ENCODE results near the gene CXXC5. TPM values are rescaled to one million over a fixed set of nuclear protein-coding genes. Genes with fewer than 3 reads are reported as not detected.

Gene CXXC5
- total RNA-seq, 4 donors from 2014 or later = 52.3 to 81.8 (median 62.6) TPM

- intact Hi-C loops (cut with DNase I) = loop anchor here (5.0 to 10.0 kb wide), 2 partner anchors 52 to 76 kb away; no protein-coding TSS in a partner anchor
- no peaks in the 10 kb centered on the region for H3K27me3 ChIP-seq
- peaks cover 0 to 4% of the 10 kb centered on the region in 2 donors for H3K36me3 ChIP-seq
- DNase-seq = no peak
- no peaks in the 10 kb centered on the region for H3K9me3 ChIP-seq
- H3K27ac ChIP-seq = no peak overlapping the region
- H3K4me3 ChIP-seq (replicated peaks in 1 of 3) = no peak overlapping the region
- no peak for TF ChIP-seq CTCF (IDR thresholded peaks at IDR 0.05)
- no peak for TF ChIP-seq POLR2A (IDR thresholded peaks at IDR 0.05)
- H3K4me1 ChIP-seq = peaks cover 34 to 64% of the 10 kb centered on the region in 2 donors
- WGBS, 2 donors = 82 to 87% methylated on average over 8 of the region's 8 CpGs
These were observed 40.7 kb downstream of the CXXC5 start for GRCh38 chr5:139688751-139689372.

GRCh38 chr5:139689631-139690063 lies 41.5 kb downstream of the CXXC5 start:
- Histone ChIP-seq H3K4me1 (peaks cover 34 to 58% of the 10 kb centered on the region in 2 donors), H3K4me3 (replicated peaks in 1 of 3) (no peak overlapping the region)

GRCh38 chr5:139690064-139690802 lies 42.1 kb downstream of the CXXC5 start:
- no peaks in the 10 kb centered on the region for H3K27me3 ChIP-seq
- no peaks in the 10 kb centered on the region for H3K9me3 ChIP-seq
- H3K4me3 ChIP-seq (replicated peaks in 1 of 3) = no peak overlapping the region
- H3K36me3 ChIP-seq = no peaks in the 10 kb centered on the region
- TF ChIP-seq CTCF (IDR thresholded peaks at IDR 0.05) (peak in 4 of 6 experiments; percentile 40 to 56 (median 52)), POLR2A (IDR thresholded peaks at IDR 0.05) (no peak)
- DNase-seq = no peak
- H3K27ac ChIP-seq = peak overlapping the region in 2 of 3 donors; percentile 65 to 74
- intact Hi-C loops (cut with DNase I) = no loop called here
- WGBS, 2 donors = 35 to 36% methylated on average over 3 to 15 of the region's 16 CpGs
- H3K4me1 ChIP-seq = peaks cover 34 to 54% of the 10 kb centered on the region in 2 donors

More at GRCh38 chr5:139689631-139690063, 41.5 kb downstream of the CXXC5 start:
- Histone ChIP-seq H3K9me3 (no peaks in the 10 kb centered on the region), H3K27ac (peak overlapping the region in 2 of 3 donors; percentile 65 to 74), H3K27me3 (no peaks in the 10 kb centered on the region), H3K36me3 (no peaks in the 10 kb centered on the region)
- no peak for DNase-seq
- WGBS, 2 donors = 82 to 100% methylated on average over 2 to 16 of the region's 16 CpGs
- TF ChIP-seq POLR2A (IDR thresholded peaks at IDR 0.05) (no peak), CTCF (IDR thresholded peaks at IDR 0.05) (no peak)
- intact Hi-C loops (cut with DNase I) = loop anchor here (5.0 to 10.0 kb wide), 2 partner anchors 52 to 75 kb away; no protein-coding TSS in a partner anchor

GRCh38 chr5:139690803-139691629 lies 42.9 kb downstream of the CXXC5 start:
- H3K9me3 ChIP-seq = no peaks in the 10 kb centered on the region
- peak overlapping the region; percentile 20 to 74 (median 65) for H3K27ac ChIP-seq
- peaks cover 34 to 54% of the 10 kb centered on the region in 2 donors for H3K4me1 ChIP-seq
- WGBS, 2 donors = 67 to 68% methylated on average over 6 of the region's 6 CpGs
- no peaks in the 10 kb centered on the region for H3K27me3 ChIP-seq
- TF ChIP-seq POLR2A (IDR thresholded peaks at IDR 0.05) (no peak), CTCF (IDR thresholded peaks at IDR 0.05) (no peak)
- intact Hi-C loops (cut with DNase I) = no loop called here
- DNase-seq = peak in 1 of 2 donors; percentile 70
- H3K36me3 ChIP-seq = no peaks in the 10 kb centered on the region
- no peak overlapping the region for H3K4me3 ChIP-seq (replicated peaks in 1 of 3)
